Measurements from ENCODE around the gene DND1. TPM values are rescaled to one million over a fixed set of nuclear protein-coding genes. Genes with fewer than 3 reads are reported as not detected.
"Not testable (repeated sequence)": the region's sequence is repeated elsewhere in the genome, so short reads cannot be mapped to it uniquely, and the experiment has no call there.

The DND1 gene
- polyA plus RNA-seq, 6 donors from 2014 or later, result 0.21 TPM; not detected in 5

DNA sequence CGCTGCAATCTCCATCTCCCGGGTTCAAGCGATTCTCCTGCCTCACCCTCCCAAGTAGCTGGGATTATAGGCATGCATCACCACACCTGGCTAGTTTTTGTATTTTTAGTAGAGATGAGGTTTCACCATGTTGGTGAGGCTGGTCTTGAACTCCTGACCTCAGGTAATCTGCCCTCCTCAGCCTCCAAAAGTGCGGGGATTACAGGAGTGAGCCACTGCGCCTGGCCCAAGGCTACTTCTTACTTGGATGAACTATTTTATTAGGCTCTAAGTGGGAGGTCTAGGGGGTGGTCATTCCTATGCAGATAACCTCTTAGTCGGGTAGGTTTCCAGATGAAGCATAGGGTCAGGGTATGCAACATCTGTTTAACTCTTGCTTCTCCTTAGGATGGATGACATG lies 13.0 kb downstream of the DND1 start:
- not testable (repeated sequence) for ATAC-seq (ENCODE audit: low read depth in 2 of 2); H3K27me3 Mint-ChIP-seq; H3K9me3 Mint-ChIP-seq; DNase-seq
- peaks cover 31 to 38% of the 10 kb centered on the region in 2 donors for H3K36me3 Mint-ChIP-seq
- peak overlapping the region in 2 of 6 donors; percentile 43 to 72 for H3K27ac Mint-ChIP-seq
- H3K4me3 Mint-ChIP-seq, result peak overlapping the region in 1 of 8 donors; percentile 21
- peaks cover 9 to 22% (median 12%) of the 10 kb centered on the region in 3 donors for H3K4me1 Mint-ChIP-seq

- H3K27me3 Mint-ChIP-seq, result no peaks in the 10 kb centered on the region
- peak overlapping the region in 3 of 6 donors; percentile 39 to 82 (median 58) for H3K27ac Mint-ChIP-seq
- H3K9me3 Mint-ChIP-seq, result no peaks in the 10 kb centered on the region
- peaks cover 44 to 46% of the 10 kb centered on the region in 2 donors for H3K36me3 Mint-ChIP-seq
- H3K4me3 Mint-ChIP-seq, result no peak overlapping the region
- no peak for DNase-seq
- H3K4me1 Mint-ChIP-seq, result peaks cover 4 to 9% (median 9%) of the 10 kb centered on the region in 3 donors
- ATAC-seq (ENCODE audit: low read depth in 2 of 2), result no peak
These were observed 14.5 kb downstream of the DND1 start for GRCh38 chr5:140658870-140659269.

DNA sequence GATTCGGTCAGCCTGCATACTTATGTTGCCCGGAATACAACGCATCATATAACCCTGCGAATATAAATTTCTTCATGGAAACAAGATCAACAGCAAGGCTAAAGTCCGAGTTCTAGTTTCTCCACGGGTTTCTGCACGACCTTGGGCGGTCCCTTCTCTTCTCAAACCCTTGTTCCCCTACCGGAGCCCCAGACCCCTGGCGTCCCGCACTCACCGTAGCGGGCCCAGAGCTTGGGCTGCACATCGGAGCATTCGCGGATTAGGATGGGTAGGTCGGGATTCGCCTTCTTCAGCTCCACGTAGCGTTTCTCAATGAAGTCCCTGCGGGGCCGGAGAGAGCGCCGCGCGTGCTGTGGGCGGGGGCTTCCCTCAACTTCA lies 26.3 kb downstream of the DND1 start:
- ATAC-seq (ENCODE audit: low read depth in 2 of 2), result no peak
- no peaks in the 10 kb centered on the region for H3K27me3 Mint-ChIP-seq
- peaks cover 27 to 59% (median 56%) of the 10 kb centered on the region in 3 donors for H3K4me1 Mint-ChIP-seq
- no peaks in the 10 kb centered on the region for H3K9me3 Mint-ChIP-seq
- peak overlapping the region; percentile 66 to 100 (median 99) for H3K27ac Mint-ChIP-seq
- H3K4me3 Mint-ChIP-seq, result peak overlapping the region; percentile 88 to 100 (median 99)
- DNase-seq, result no peak
- H3K36me3 Mint-ChIP-seq, result peaks cover 10 to 16% of the 10 kb centered on the region in 2 donors

DNA sequence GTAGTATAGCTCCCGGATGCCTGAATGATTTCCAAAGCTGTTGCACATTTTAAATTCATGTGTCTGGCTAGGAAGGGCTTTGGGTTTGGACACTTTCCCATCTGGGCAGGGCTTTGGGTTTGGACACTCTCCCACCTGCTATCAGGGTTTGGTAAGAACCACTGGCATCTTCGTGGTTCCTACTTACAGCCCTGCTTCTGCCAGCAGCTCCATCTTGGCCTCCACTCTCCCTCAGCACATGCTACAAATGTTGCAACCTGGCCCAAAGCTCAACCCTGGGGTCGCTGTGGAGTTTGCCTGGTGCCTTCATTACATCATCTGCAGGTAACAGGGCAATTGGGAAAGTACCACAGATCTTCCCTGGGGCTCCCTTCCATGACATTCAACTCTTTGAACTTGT lies 30.7 kb downstream of the DND1 start:
- Mint-ChIP-seq H3K27ac (no peak overlapping the region), H3K36me3 (peaks cover 2 to 8% of the 10 kb centered on the region in 2 donors), H3K27me3 (no peaks in the 10 kb centered on the region), H3K9me3 (no peaks in the 10 kb centered on the region), H3K4me3 (peak overlapping the region in 2 of 8 donors; percentile 57 to 87), H3K4me1 (peaks cover 32 to 70% (median 68%) of the 10 kb centered on the region in 3 donors)
- ATAC-seq (ENCODE audit: low read depth in 2 of 2) (no peak), DNase-seq (no peak)

DNA sequence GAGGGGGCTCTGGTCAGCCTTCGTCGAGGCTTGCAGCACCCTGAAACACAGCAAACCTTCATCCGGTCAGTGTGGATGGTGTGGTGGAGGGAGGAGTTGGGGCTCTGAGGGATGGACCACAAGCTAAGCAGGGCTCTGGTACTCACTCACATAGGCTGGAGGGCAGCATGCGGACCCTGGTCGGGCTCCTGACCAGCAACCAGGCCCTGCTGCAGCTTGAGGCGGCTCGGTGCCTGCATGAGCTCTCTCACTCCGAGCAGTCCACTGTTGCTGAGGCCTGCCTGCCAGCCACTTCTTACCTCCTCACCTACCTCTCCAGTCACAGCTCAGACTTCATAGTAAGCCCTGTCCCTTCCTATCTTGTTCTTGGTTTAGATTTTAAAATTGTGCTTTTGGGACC lies 31.7 kb downstream of the DND1 start:
- no peaks in the 10 kb centered on the region for H3K27me3 Mint-ChIP-seq
- no peak overlapping the region for H3K27ac Mint-ChIP-seq
- H3K36me3 Mint-ChIP-seq, result peaks cover 0 to 8% of the 10 kb centered on the region in 2 donors
- ATAC-seq (ENCODE audit: low read depth in 2 of 2) (no peak), DNase-seq (no peak)
- H3K4me3 Mint-ChIP-seq, result peak overlapping the region in 2 of 8 donors; percentile 52 to 87
- H3K9me3 Mint-ChIP-seq, result no peaks in the 10 kb centered on the region
- H3K4me1 Mint-ChIP-seq, result peaks cover 28 to 62% (median 60%) of the 10 kb centered on the region in 3 donors

GRCh38 chr5:140639148-140639981 lies 34.0 kb downstream of the DND1 start, which contains the start of gene TMCO6:
TSS of gene TMCO6 (plus strand) at chr5:140639451. CDS start at chr5:140639528, 77 bp downstream.
- H3K4me1 Mint-ChIP-seq, result peaks cover 23 to 47% (median 41%) of the 10 kb centered on the region in 3 donors

DNA sequence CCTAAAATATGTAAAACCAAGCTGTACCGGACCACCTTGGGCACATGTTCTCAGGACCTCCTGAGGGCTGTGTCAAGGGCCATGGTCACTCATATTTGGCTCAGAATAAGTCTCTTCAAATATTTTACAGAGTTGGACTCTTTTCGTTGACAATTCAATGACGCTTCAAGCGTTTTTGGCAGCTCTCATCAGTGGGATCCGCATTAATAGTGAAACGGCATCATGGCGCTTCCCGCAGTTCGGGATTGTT lies 34.6 kb downstream of the DND1 start:
- DNase-seq; ATAC-seq (ENCODE audit: low read depth in 2 of 2); H3K36me3 Mint-ChIP-seq; H3K9me3 Mint-ChIP-seq; H3K27me3 Mint-ChIP-seq: not testable (repeated sequence)
- peak overlapping the region; percentile 83 to 99 (median 96) for H3K27ac Mint-ChIP-seq
- H3K4me3 Mint-ChIP-seq, result peak overlapping the region; percentile 87 to 98 (median 95)
- peaks cover 23 to 44% (median 41%) of the 10 kb centered on the region in 3 donors for H3K4me1 Mint-ChIP-seq

More at GRCh38 chr5:140639148-140639981, 34.0 kb downstream of the DND1 start, which contains the start of gene TMCO6:
- Mint-ChIP-seq H3K36me3 (peaks cover 0 to 8% of the 10 kb centered on the region in 2 donors), H3K9me3 (no peaks in the 10 kb centered on the region), H3K27me3 (no peaks in the 10 kb centered on the region), H3K27ac (peak within 1 kb of the TSS; percentile 83 to 99 (median 98)), H3K4me3 (peak within 1 kb of the TSS; percentile 87 to 98 (median 95))
- ATAC-seq (ENCODE audit: low read depth in 2 of 2) (peak; percentile 92 to 94), DNase-seq (peak; percentile 92)

GRCh38 chr5:140637371-140638100 lies 35.8 kb downstream of the DND1 start:
- Mint-ChIP-seq H3K4me1 (peaks cover 28 to 50% (median 49%) of the 10 kb centered on the region in 3 donors), H3K27me3 (peaks cover 0 to 5% (median 4%) of the 10 kb centered on the region in 3 donors)

DNA sequence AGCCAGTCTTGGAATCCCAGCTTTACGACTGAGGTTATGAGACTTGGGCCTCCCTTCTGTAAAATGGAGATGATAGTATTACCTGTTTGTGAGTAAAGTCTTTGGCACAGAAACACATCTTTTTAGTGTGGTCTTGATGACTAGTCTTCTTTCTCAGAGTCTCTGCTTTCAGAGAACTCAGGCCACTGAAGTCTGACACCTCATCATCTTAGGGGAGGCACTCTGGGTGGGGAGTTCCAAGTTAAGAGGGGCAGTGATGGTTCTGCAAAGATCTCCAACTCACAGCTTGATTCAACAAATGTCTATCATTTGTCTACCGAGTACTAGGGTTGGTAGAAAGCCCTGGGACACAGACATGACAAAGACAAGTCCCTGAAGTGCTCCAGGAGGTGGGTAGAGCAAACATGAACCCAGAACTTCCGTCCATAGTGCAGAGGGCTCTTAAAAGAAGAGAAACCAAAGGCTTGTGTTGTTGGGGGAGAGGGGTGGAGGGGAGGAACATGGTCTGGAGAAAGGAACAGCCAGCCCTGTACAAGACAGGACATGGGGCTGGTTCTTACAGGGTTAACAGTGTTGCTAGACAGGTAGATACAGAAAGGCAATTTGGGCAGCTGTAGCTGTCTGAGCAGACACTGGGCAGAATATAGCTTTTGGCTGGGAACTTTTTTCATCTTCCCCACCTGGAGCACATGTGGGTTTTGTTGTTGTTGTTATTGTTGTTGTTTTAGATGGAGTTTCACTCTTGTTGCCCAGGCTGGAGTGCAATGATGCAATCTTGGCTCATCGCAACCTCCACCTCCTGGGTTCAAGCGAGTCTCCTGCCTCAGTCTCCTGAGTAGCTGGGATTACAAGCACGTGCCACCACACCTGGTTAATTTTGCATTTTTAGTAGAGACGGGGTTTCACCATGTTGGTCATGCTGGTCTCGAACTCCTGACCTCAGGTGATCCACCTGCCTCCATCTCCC lies 37.8 kb downstream of the DND1 start:
- Mint-ChIP-seq H3K4me1 (peaks cover 17 to 52% (median 44%) of the 10 kb centered on the region in 3 donors), H3K27me3 (peaks cover 14 to 21% (median 14%) of the 10 kb centered on the region in 3 donors), H3K4me3 (peak overlapping the region in 1 of 8 donors; percentile 78), H3K36me3 (no peaks in the 10 kb centered on the region), H3K27ac (peak overlapping the region in 1 of 6 donors; percentile 42), H3K9me3 (no peaks in the 10 kb centered on the region)
- DNase-seq, result no peak
- ATAC-seq (ENCODE audit: low read depth in 2 of 2), result no peak

More at GRCh38 chr5:140637371-140638100, 35.8 kb downstream of the DND1 start:
- H3K4me3 Mint-ChIP-seq, result peak overlapping the region in 7 of 8 donors; percentile 23 to 95 (median 95)
- no peaks in the 10 kb centered on the region for H3K9me3 Mint-ChIP-seq
- peak overlapping the region in 1 of 6 donors; percentile 42 for H3K27ac Mint-ChIP-seq
- ATAC-seq (ENCODE audit: low read depth in 2 of 2), result no peak
- DNase-seq, result no peak
- H3K36me3 Mint-ChIP-seq, result peaks cover 0 to 1% of the 10 kb centered on the region in 2 donors

GRCh38 chr5:140634103-140634502 lies 39.3 kb downstream of the DND1 start:
- DNase-seq, result no peak
- Mint-ChIP-seq H3K27ac (no peak overlapping the region), H3K27me3 (peaks cover 14 to 24% (median 17%) of the 10 kb centered on the region in 3 donors), H3K9me3 (no peaks in the 10 kb centered on the region), H3K36me3 (no peaks in the 10 kb centered on the region), H3K4me1 (peaks cover 11 to 42% (median 33%) of the 10 kb centered on the region in 3 donors), H3K4me3 (peak overlapping the region in 6 of 8 donors; percentile 19 to 86 (median 66))
- no peak for ATAC-seq (ENCODE audit: low read depth in 2 of 2)

DNA sequence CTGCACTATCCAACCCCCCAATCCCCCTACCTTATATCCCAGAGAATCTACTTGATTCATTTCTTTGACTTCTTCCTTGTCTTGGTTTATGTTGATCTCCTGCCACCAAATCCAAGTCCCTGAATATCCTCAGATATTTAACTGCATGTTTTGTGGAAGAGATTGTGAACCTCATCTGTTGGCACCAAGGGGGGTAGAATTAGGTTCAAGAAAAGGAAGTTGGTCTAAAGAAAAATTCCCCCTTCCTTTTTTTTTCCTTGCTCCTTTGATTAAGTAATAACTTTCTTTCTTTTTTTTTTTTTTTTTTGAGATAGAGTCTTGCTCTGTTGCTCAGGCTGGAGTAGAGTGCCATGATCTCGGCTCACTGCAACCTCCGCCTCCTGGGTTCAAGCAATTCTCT lies 39.9 kb downstream of the DND1 start:
- H3K4me1 Mint-ChIP-seq, result peaks cover 11 to 36% (median 27%) of the 10 kb centered on the region in 3 donors
- peaks cover 14 to 25% (median 17%) of the 10 kb centered on the region in 3 donors for H3K27me3 Mint-ChIP-seq
- DNase-seq, result no peak
- no peak for ATAC-seq (ENCODE audit: low read depth in 2 of 2)
- H3K9me3 Mint-ChIP-seq, result peaks cover 0 to 2% (median 0%) of the 10 kb centered on the region in 7 donors
- peak overlapping the region; percentile 70 to 95 (median 88) for H3K4me3 Mint-ChIP-seq
- no peaks in the 10 kb centered on the region for H3K36me3 Mint-ChIP-seq
- no peak overlapping the region for H3K27ac Mint-ChIP-seq

GRCh38 chr5:140633021-140633471 lies 40.3 kb downstream of the DND1 start, which contains the start of gene CD14:
TSS of gene CD14 (minus strand) at chr5:140633175. CDS start at chr5:140633071, 104 bp downstream.
- Mint-ChIP-seq H3K4me1 (peaks cover 9 to 33% (median 22%) of the 10 kb centered on the region in 3 donors), H3K4me3 (peak within 1 kb of the TSS; percentile 83 to 95 (median 91)), H3K36me3 (peaks cover 0 to 2% of the 10 kb centered on the region in 2 donors), H3K27ac (peak within 1 kb of the TSS in 2 of 6 donors; percentile 12 to 22), H3K27me3 (peaks cover 17 to 29% (median 21%) of the 10 kb centered on the region in 3 donors), H3K9me3 (peaks cover 0 to 7% (median 2%) of the 10 kb centered on the region in 7 donors)
- ATAC-seq (ENCODE audit: low read depth in 2 of 2) (peak in 1 of 2 donors; percentile 12), DNase-seq (no peak)

Data from naive B cell (primary cell).